Sigmoid colon (tissue), 4 donors: ENCODE measurements around the gene C19orf33.

Experiments used
- CTCF ChIP-seq, 4 experiments: fragments of 450-650 bp in 3 of 4; fragments of 200-600 bp in 1 of 4; IDR thresholded peaks; one replicate each; pipeline ENCODE4 v1.5.1; 2016 to 2019; ENCODE audit warnings: antibody characterized with exemption in 4 of 4, mild to moderate bottlenecking in 3 of 4, moderate library complexity in 2 of 4
- EP300 ChIP-seq, 4 donors: sonication (generic); formaldehyde crosslinking; IDR thresholded peaks; one replicate each; pipeline ENCODE4 v1.6.1; 2017; ENCODE audit warnings: antibody characterized with exemption in 4 of 4
- POLR2A ChIP-seq, 2 donors: fragments of 450-650 bp; IDR thresholded peaks; one replicate each; pipeline ENCODE4 v1.6.1; 2016; ENCODE audit warnings: antibody characterized with exemption in 2 of 2, mild to moderate bottlenecking in 2 of 2, moderate library complexity in 2 of 2
- POLR2AphosphoS5 ChIP-seq, 4 donors: sonication (generic); formaldehyde crosslinking; IDR thresholded peaks; one replicate each; pipeline ENCODE4 v1.6.1; 2017; ENCODE audit warnings: antibody characterized with exemption in 4 of 4

DNA sequence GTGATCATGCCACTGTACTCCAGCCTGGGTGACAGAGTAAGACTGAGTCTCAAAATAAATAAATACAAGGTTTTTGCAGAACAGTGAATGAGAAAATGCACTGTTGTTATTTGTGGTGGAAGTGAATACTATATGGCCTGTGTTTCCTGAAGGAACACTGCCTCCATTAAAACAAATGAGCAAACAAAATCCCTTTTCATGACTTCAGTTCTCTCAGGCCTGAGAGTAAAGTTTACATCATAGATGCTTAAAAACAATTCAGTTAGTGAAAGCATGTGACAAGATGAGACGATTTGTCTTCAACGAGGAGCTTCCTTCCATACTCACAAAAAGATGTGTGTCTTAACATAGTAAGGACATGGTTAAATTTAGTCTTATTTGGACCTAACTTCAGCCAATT, 25.3 kb upstream of the C19orf33 start:
- TF ChIP-seq CTCF (IDR thresholded peaks at IDR 0.05) (no peak), POLR2A (IDR thresholded peaks at IDR 0.05) (no peak), POLR2AphosphoS5 (IDR thresholded peaks at IDR 0.05) (no peak), EP300 (IDR thresholded peaks at IDR 0.05) (no peak)
